ENCODE data around the gene GPAT2. TPM values are rescaled to one million over a fixed set of nuclear protein-coding genes. Genes with fewer than 3 reads are reported as not detected.
A peak's percentile ranks its signal among the peaks of the same experiment; 100 is the strongest.
"Not testable (repeated sequence)": the region's sequence is repeated elsewhere in the genome, so short reads cannot be mapped to it uniquely, and the experiment has no call there.

GPAT2 gene
- polyA plus RNA-seq, 3 donors: 0.44 to 1.6 (median 0.94) TPM

DNA sequence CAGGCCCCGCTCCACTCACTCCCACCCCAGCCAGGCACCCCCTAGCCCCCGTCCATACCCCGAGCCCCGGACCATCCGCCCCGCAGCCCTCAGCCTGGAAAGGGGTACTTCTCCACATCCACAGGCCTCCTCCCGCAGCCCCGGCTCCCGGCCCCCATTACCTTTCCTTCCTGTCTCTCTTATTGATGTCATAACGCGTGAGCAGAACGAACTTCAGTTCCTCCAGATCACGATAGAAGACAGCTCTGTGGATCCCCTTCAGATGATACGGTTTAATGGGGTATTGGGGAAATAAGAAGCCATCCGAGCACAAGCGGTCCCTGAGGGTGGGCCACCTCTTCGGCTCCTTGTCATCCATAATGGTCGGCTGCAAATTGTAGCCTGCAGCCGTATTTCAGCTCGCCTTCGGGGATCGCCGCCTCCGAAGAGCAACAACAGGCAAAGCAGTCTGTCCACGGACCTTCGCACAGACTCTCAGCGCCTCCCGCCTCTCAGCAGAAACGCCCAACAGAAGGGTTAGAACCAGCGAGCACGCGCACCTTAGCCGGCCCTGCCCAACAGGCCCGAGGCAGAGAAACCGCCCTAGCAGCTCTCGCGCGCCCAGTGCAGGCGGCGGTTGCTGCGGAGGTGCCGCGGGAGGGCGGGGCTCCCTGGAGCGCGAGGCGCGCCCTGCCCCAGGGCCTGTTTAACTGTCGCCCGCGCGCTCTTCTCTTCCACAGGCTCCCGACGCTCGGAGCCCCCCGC is 43.2 kb downstream of the GPAT2 start, which contains the start of gene ANKRD36C:
TSS of gene ANKRD36C (minus strand) at position 474 of the 744 bp plus-strand sequence. CDS start at position 358, 116 bp downstream.
- peak in 2 of 3 donors; percentile 21 to 46 for DNase-seq
- peak within 1 kb of the TSS; percentile 99 for H2AFZ ChIP-seq (ENCODE audit: insufficient read depth, low read depth, low read length, poor library complexity, severe bottlenecking)
- 0% methylated on average over 11 of the region's 56 CpGs for WGBS (ENCODE audit: insufficient coverage)
- not testable (repeated sequence) for H3K36me3 Mint-ChIP-seq; H3K9me3 ChIP-seq (replicated peaks in 1 of 2; ENCODE audit: control insufficient read depth in 1 of 2, insufficient read depth in 1 of 2, low read length in 2 of 2); H4K20me1 ChIP-seq (ENCODE audit: insufficient read depth, low read length); H3K36me3 ChIP-seq (replicated peaks in 1 of 2; ENCODE audit: control insufficient read depth in 1 of 2, insufficient read depth in 2 of 2, low read length in 2 of 2); H3K27me3 ChIP-seq (ENCODE audit: control insufficient read depth in 2 of 2, insufficient read depth in 2 of 2, low read length in 2 of 2); H3K9me3 Mint-ChIP-seq; H3K4me1 Mint-ChIP-seq; H3K79me2 ChIP-seq (ENCODE audit: insufficient read depth, low read length); H3K27me3 Mint-ChIP-seq (ENCODE audit: low read depth in 3 of 3); H3K4me1 ChIP-seq (ENCODE audit: control insufficient read depth in 1 of 2, insufficient read depth in 2 of 2, low read length in 2 of 2)
- intact Hi-C loops (cut with micrococcal nuclease): loop anchor here in 1 of 2 donors (10.0 kb wide), 2 partner anchors 183 to 273 kb away; partner anchors contain the start of genes CIAO1 and TMEM127
- peak within 1 kb of the TSS; percentile 85 for H3K4me2 ChIP-seq (replicated peaks; ENCODE audit: extremely low read depth, low read length, poor library complexity, severe bottlenecking)
- Mint-ChIP-seq H3K27ac (peak within 1 kb of the TSS; percentile 77 to 92 (median 88)), H3K4me3 (peak within 1 kb of the TSS; percentile 93 to 94)
- peak within 1 kb of the TSS; percentile 67 to 99 (median 83) for H3K4me3 ChIP-seq (replicated peaks in 1 of 3; ENCODE audit: low read depth in 2 of 3, low read length in 3 of 3)
- H3K27ac ChIP-seq (ENCODE audit: low read depth in 1 of 2, low read length in 2 of 2): peak within 1 kb of the TSS; percentile 49 to 75
- H3K9ac ChIP-seq (ENCODE audit: insufficient read depth, low read length, poor library complexity, severe bottlenecking): peak within 1 kb of the TSS; percentile 72

DNA sequence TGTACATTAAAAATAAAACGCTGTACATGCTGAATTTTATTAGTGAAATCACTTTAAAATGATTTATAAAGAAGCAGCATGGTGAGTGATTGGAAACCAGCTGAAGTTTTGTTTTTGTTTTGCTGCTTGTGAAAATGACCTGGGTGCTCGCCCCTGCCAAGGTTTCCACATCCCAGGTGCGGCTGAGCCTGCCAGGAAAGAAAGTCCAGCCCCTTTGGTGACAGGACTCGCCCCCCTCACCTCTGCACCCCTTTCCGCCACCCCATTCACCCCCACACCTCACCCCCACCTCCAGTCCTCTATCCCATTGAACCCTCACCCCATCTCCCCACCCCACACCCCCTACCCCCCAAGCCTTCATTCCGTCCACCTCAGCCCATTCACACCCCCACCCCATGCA is 43.8 kb downstream of the GPAT2 start:
- not testable (repeated sequence) for H3K27ac Mint-ChIP-seq; H3K4me3 ChIP-seq (replicated peaks in 1 of 3; ENCODE audit: low read depth in 2 of 3, low read length in 3 of 3); H3K27me3 Mint-ChIP-seq (ENCODE audit: low read depth in 3 of 3); H2AFZ ChIP-seq (ENCODE audit: insufficient read depth, low read depth, low read length, poor library complexity, severe bottlenecking); H3K27ac ChIP-seq (ENCODE audit: low read depth in 1 of 2, low read length in 2 of 2); H3K27me3 ChIP-seq (ENCODE audit: control insufficient read depth in 2 of 2, insufficient read depth in 2 of 2, low read length in 2 of 2); H3K4me1 ChIP-seq (ENCODE audit: control insufficient read depth in 1 of 2, insufficient read depth in 2 of 2, low read length in 2 of 2); H3K36me3 Mint-ChIP-seq; H3K4me1 Mint-ChIP-seq; DNase-seq; H3K9me3 ChIP-seq (replicated peaks in 1 of 2; ENCODE audit: control insufficient read depth in 1 of 2, insufficient read depth in 1 of 2, low read length in 2 of 2); H3K9me3 Mint-ChIP-seq; H3K9ac ChIP-seq (ENCODE audit: insufficient read depth, low read length, poor library complexity, severe bottlenecking); H3K79me2 ChIP-seq (ENCODE audit: insufficient read depth, low read length); H3K36me3 ChIP-seq (replicated peaks in 1 of 2; ENCODE audit: control insufficient read depth in 1 of 2, insufficient read depth in 2 of 2, low read length in 2 of 2); H4K20me1 ChIP-seq (ENCODE audit: insufficient read depth, low read length)
- intact Hi-C loops (cut with micrococcal nuclease): loop anchor here in 1 of 2 donors (10.0 kb wide), 2 partner anchors 184 to 274 kb away; partner anchors contain the start of genes CIAO1 and TMEM127
- H3K4me2 ChIP-seq (replicated peaks; ENCODE audit: extremely low read depth, low read length, poor library complexity, severe bottlenecking): peak overlapping the region; percentile 80
- WGBS (ENCODE audit: insufficient coverage): no CpG with 5 or more reads among the region's 6 CpGs
- peak overlapping the region in 1 of 2 donors; percentile 58 for H3K4me3 Mint-ChIP-seq

Small RNAs within 50 kb of the gene (small RNA-seq; reads per million reads assigned to genes)
- not detected for gene RN7SL210P (ENCODE audit: insufficient read length, low read depth)

Other genes with a start within 250 kb of the GPAT2 start
- 1 to 10 TPM in 2 of 3 donors, under 1 TPM in 1; 0.95 to 1.1 (median 1.1) TPM for gene ANKRD36C, start 43.1 kb downstream of the GPAT2 start, polyA plus RNA-seq
- 1 to 10 TPM in 1 of 3 donors, not detected in 2; 1.6 TPM for gene ADRA2B, start 81.7 kb upstream of the GPAT2 start, polyA plus RNA-seq
- under 1 TPM in 1 of 3 donors, not detected in 2; 0.71 TPM for gene ASTL, start 103.6 kb upstream of the GPAT2 start, polyA plus RNA-seq
- gene DUSP2, start 110.5 kb upstream of the GPAT2 start, polyA plus RNA-seq: 100 to 1,000 TPM in 1 of 3 donors, 10 to 100 TPM in 2; 48.4 to 392 (median 66.1) TPM
- gene STARD7, start 173.9 kb upstream of the GPAT2 start, polyA plus RNA-seq: 100 to 1,000 TPM in 2 of 3 donors, 10 to 100 TPM in 1; 38.0 to 179 (median 172) TPM
- gene TMEM127, start 231.1 kb upstream of the GPAT2 start, polyA plus RNA-seq: 100 to 1,000 TPM in 1 of 3 donors, 10 to 100 TPM in 2; 72.3 to 107 (median 78.5) TPM
- gene CIAO1, start 231.3 kb upstream of the GPAT2 start, polyA plus RNA-seq: 10 to 100 TPM; 73.7 to 93.8 (median 89.4) TPM